Measurements from ENCODE around the gene TMEM232.
A peak's percentile ranks its signal among the peaks of the same experiment; 100 is the strongest.

- TF ChIP-seq CTCF (IDR thresholded peaks at IDR 0.05; ENCODE audit: low read length) (peak; percentile 59; the same call in 1 of the 2 replicates), EZH2 (IDR thresholded peaks at IDR 0.05; ENCODE audit: borderline replicate concordance, low read length) (no peak)
These were observed 285.4 kb downstream of the TMEM232 start for GRCh38 chr5:110441035-110441434.

Data from OCI-LY1 (cell line).